Measurements from ENCODE around the gene SNAPC2. TPM values are rescaled to one million over a fixed set of nuclear protein-coding genes. Genes with fewer than 3 reads are reported as not detected.
"Not testable (repeated sequence)": the region's sequence is repeated elsewhere in the genome, so short reads cannot be mapped to it uniquely, and the experiment has no call there.

Gene SNAPC2
- total and polyA plus RNA-seq, 2 donors: 6.4 to 16.0 TPM

- Histone ChIP-seq H3K4me1 (ENCODE audit: control insufficient read depth in 2 of 2, insufficient read depth in 2 of 2, low read length in 2 of 2) (peaks cover 19 to 33% of the 10 kb centered on the region in 2 donors), H3K27ac (ENCODE audit: low read depth in 1 of 2, low read length in 1 of 2) (no peak overlapping the region), H3K9me3 (ENCODE audit: control insufficient read depth in 2 of 2, insufficient read depth in 1 of 2, low read length in 1 of 2) (peaks cover 1 to 6% of the 10 kb centered on the region in 2 donors), H3K27me3 (ENCODE audit: control insufficient read depth in 2 of 2, insufficient read depth in 1 of 2, low read length in 1 of 2) (peaks cover 48 to 71% of the 10 kb centered on the region in 2 donors), H3K4me3 (ENCODE audit: low read length in 2 of 2) (peak overlapping the region in 1 of 2 donors; percentile 44), H3K36me3 (ENCODE audit: control insufficient read depth in 2 of 2, insufficient read depth in 2 of 2, low read length in 1 of 2) (peaks cover 18 to 22% of the 10 kb centered on the region in 2 donors)
- peak in 1 of 9 donors; percentile 47 for DNase-seq (ENCODE audit: low read depth in 6 of 9, low spot score in 9 of 9)
- WGBS: 2% methylated on average over 104 of the region's 104 CpGs
These were observed 3.8 kb upstream of the SNAPC2 start for GRCh38 chr19:7916103-7916954.

- WGBS: 7% methylated on average over 12 of the region's 12 CpGs
- H3K27me3 ChIP-seq (ENCODE audit: control insufficient read depth in 2 of 2, insufficient read depth in 1 of 2, low read length in 1 of 2): peaks cover 48 to 71% of the 10 kb centered on the region in 2 donors
- H3K27ac ChIP-seq (ENCODE audit: low read depth in 1 of 2, low read length in 1 of 2): no peak overlapping the region
- no peak for DNase-seq (ENCODE audit: low read depth in 6 of 9, low spot score in 9 of 9)
- H3K4me1 ChIP-seq (ENCODE audit: control insufficient read depth in 2 of 2, insufficient read depth in 2 of 2, low read length in 2 of 2): peaks cover 20 to 37% of the 10 kb centered on the region in 2 donors
- peak overlapping the region in 1 of 2 donors; percentile 44 for H3K4me3 ChIP-seq (ENCODE audit: low read length in 2 of 2)
- H3K9me3 ChIP-seq (ENCODE audit: control insufficient read depth in 2 of 2, insufficient read depth in 1 of 2, low read length in 1 of 2): peaks cover 1 to 6% of the 10 kb centered on the region in 2 donors
- H3K36me3 ChIP-seq (ENCODE audit: control insufficient read depth in 2 of 2, insufficient read depth in 2 of 2, low read length in 1 of 2): peaks cover 15 to 18% of the 10 kb centered on the region in 2 donors
These were observed 3.2 kb upstream of the SNAPC2 start for GRCh38 chr19:7916955-7917266.

GRCh38 chr19:7917267-7918061 lies 2.7 kb upstream of the SNAPC2 start:
- H3K4me1 ChIP-seq (ENCODE audit: control insufficient read depth in 2 of 2, insufficient read depth in 2 of 2, low read length in 2 of 2): peaks cover 20 to 37% of the 10 kb centered on the region in 2 donors
- peaks cover 16 to 18% of the 10 kb centered on the region in 2 donors for H3K36me3 ChIP-seq (ENCODE audit: control insufficient read depth in 2 of 2, insufficient read depth in 2 of 2, low read length in 1 of 2)
- H3K9me3 ChIP-seq (ENCODE audit: control insufficient read depth in 2 of 2, insufficient read depth in 1 of 2, low read length in 1 of 2): peaks cover 0 to 6% of the 10 kb centered on the region in 2 donors
- 2% methylated on average over 71 of the region's 71 CpGs for WGBS
- DNase-seq (ENCODE audit: low read depth in 6 of 9, low spot score in 9 of 9): peak in 2 of 9 donors; percentile 39 to 51
- H3K27me3 ChIP-seq (ENCODE audit: control insufficient read depth in 2 of 2, insufficient read depth in 1 of 2, low read length in 1 of 2): peaks cover 48 to 71% of the 10 kb centered on the region in 2 donors
- peak overlapping the region in 1 of 2 donors; percentile 44 for H3K4me3 ChIP-seq (ENCODE audit: low read length in 2 of 2)
- no peak overlapping the region for H3K27ac ChIP-seq (ENCODE audit: low read depth in 1 of 2, low read length in 1 of 2)

GRCh38 chr19:7918062-7918614 lies 2.0 kb upstream of the SNAPC2 start:
- not testable (repeated sequence) for H3K9me3 ChIP-seq (ENCODE audit: control insufficient read depth in 2 of 2, insufficient read depth in 1 of 2, low read length in 1 of 2); H3K27ac ChIP-seq (ENCODE audit: low read depth in 1 of 2, low read length in 1 of 2); DNase-seq (ENCODE audit: low read depth in 6 of 9, low spot score in 9 of 9)
- Histone ChIP-seq H3K27me3 (ENCODE audit: control insufficient read depth in 2 of 2, insufficient read depth in 1 of 2, low read length in 1 of 2) (peaks cover 48 to 67% of the 10 kb centered on the region in 2 donors), H3K4me3 (ENCODE audit: low read length in 2 of 2) (peak overlapping the region in 1 of 2 donors; percentile 14), H3K4me1 (ENCODE audit: control insufficient read depth in 2 of 2, insufficient read depth in 2 of 2, low read length in 2 of 2) (peaks cover 20 to 37% of the 10 kb centered on the region in 2 donors), H3K36me3 (ENCODE audit: control insufficient read depth in 2 of 2, insufficient read depth in 2 of 2, low read length in 1 of 2) (peaks cover 16 to 17% of the 10 kb centered on the region in 2 donors)
- 28% methylated on average over 29 of the region's 29 CpGs for WGBS

DNA sequence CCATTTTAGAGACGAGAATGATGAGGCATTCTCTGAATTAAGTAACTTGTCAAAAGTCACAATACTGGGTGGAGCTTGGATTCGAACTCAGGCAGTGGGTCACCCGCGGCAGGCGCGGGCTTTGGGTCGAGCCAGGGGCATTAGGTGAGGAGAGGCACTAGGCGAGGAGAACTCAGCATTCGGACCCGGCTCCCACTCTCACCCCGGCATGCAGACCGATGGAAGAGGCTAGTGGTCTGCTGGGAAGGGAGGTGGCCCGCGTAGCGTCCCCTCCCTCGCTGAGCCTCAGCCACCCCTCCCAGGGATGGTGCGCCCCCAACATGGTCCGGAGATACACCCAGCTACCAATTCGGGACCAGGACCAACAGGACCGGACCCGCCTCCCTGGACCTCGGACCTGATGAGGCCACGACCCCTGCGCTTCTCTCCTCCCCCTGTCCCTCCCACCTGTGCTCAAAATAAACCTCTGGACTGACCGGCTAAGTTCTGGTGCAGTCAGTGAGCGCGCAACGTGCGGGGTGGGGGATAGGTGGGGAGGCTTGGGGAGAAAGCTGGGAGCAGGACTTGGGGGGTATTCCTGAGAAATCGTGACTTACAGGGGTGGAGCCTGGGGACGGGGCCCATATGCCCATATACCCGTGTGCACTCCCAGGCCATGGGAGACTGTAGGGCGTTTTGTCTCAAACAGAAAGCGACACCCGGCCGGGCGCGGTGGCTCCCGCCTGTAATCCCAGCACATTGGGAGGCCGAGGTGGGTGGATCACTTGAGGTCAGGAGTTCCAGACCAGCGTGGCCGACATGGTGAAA lies 1.3 kb upstream of the SNAPC2 start:
- no peak for DNase-seq (ENCODE audit: low read depth in 6 of 9, low spot score in 9 of 9)
- Histone ChIP-seq H3K4me1 (ENCODE audit: control insufficient read depth in 2 of 2, insufficient read depth in 2 of 2, low read length in 2 of 2) (peaks cover 20 to 37% of the 10 kb centered on the region in 2 donors), H3K4me3 (ENCODE audit: low read length in 2 of 2) (no peak overlapping the region), H3K27ac (ENCODE audit: low read depth in 1 of 2, low read length in 1 of 2) (no peak overlapping the region), H3K36me3 (ENCODE audit: control insufficient read depth in 2 of 2, insufficient read depth in 2 of 2, low read length in 1 of 2) (peaks cover 14 to 15% of the 10 kb centered on the region in 2 donors), H3K9me3 (ENCODE audit: control insufficient read depth in 2 of 2, insufficient read depth in 1 of 2, low read length in 1 of 2) (peaks cover 0 to 6% of the 10 kb centered on the region in 2 donors), H3K27me3 (ENCODE audit: control insufficient read depth in 2 of 2, insufficient read depth in 1 of 2, low read length in 1 of 2) (peaks cover 48 to 62% of the 10 kb centered on the region in 2 donors)
- 47% methylated on average over 42 of the region's 42 CpGs for WGBS

- Histone ChIP-seq H3K27me3 (ENCODE audit: control insufficient read depth in 2 of 2, insufficient read depth in 1 of 2, low read length in 1 of 2) (peaks cover 32 to 47% of the 10 kb centered on the region in 2 donors), H3K4me3 (ENCODE audit: low read length in 2 of 2) (peak overlapping the region; percentile 50 to 89), H3K4me1 (ENCODE audit: control insufficient read depth in 2 of 2, insufficient read depth in 2 of 2, low read length in 2 of 2) (peaks cover 25 to 37% of the 10 kb centered on the region in 2 donors), H3K9me3 (ENCODE audit: control insufficient read depth in 2 of 2, insufficient read depth in 1 of 2, low read length in 1 of 2) (peaks cover 0 to 6% of the 10 kb centered on the region in 2 donors), H3K27ac (ENCODE audit: low read depth in 1 of 2, low read length in 1 of 2) (peak overlapping the region; percentile 92 to 98), H3K36me3 (ENCODE audit: control insufficient read depth in 2 of 2, insufficient read depth in 2 of 2, low read length in 1 of 2) (peaks cover 14 to 15% of the 10 kb centered on the region in 2 donors)
- WGBS: 2% methylated on average over 62 of the region's 62 CpGs
- peak; percentile 76 to 96 (median 92) for DNase-seq (ENCODE audit: low read depth in 6 of 9, low spot score in 9 of 9)
These were observed 572 bp downstream of the SNAPC2 start for GRCh38 chr19:7920519-7921301.

DNA sequence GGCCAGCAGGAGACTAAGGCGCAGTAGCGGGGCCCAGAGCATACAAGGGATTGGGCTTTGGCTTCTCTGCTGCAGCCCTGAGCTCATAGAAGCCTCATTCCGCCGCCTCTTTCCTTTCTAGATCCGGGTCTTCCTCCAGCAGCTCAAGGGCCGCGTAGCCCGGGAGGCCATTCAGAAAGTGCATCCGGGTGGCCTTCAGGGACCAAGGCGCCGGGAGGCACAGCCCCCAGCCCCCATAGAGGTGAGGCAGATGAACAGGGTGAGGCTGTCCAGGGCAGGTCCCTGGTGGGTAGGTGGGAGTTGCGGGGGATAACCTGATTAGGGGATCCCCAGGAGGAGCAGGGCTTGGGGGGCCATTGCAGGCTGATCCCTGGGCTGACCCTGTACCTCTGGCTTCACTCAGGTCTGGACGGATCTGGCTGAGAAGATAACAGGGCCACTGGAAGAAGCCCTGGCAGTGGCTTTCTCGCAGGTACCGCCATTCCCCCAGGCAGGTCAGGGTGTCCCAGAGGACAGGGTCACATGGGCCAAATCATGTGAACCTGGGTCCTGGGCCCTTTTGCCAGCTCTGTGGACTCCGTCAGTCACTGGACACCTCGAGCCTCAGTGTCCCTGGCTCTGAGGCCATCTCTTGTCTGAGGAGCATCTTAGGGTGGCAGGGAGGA lies 1.3 kb downstream of the SNAPC2 start:
- Histone ChIP-seq H3K4me1 (ENCODE audit: control insufficient read depth in 2 of 2, insufficient read depth in 2 of 2, low read length in 2 of 2) (peaks cover 27 to 35% of the 10 kb centered on the region in 2 donors), H3K4me3 (ENCODE audit: low read length in 2 of 2) (peak overlapping the region; percentile 40 to 89), H3K27me3 (ENCODE audit: control insufficient read depth in 2 of 2, insufficient read depth in 1 of 2, low read length in 1 of 2) (peaks cover 26 to 40% of the 10 kb centered on the region in 2 donors), H3K27ac (ENCODE audit: low read depth in 1 of 2, low read length in 1 of 2) (peak overlapping the region; percentile 10 to 84), H3K9me3 (ENCODE audit: control insufficient read depth in 2 of 2, insufficient read depth in 1 of 2, low read length in 1 of 2) (peaks cover 0 to 6% of the 10 kb centered on the region in 2 donors), H3K36me3 (ENCODE audit: control insufficient read depth in 2 of 2, insufficient read depth in 2 of 2, low read length in 1 of 2) (peaks cover 14 to 15% of the 10 kb centered on the region in 2 donors)
- 71% methylated on average over 17 of the region's 17 CpGs for WGBS
- DNase-seq (ENCODE audit: low read depth in 6 of 9, low spot score in 9 of 9): no peak

All from thymus (tissue), 11 donors.